Activated naive CD4-positive, alpha-beta T cell treated with Interleukin-2 at 50 U/mL for 16 hours (primary cell): Measurements from ENCODE around the gene CUX1.
"Not testable (repeated sequence)": the region's sequence is repeated elsewhere in the genome, so short reads cannot be mapped to it uniquely, and the experiment has no call there.

Experiments
- DNase-seq: peaks from one replicate; pipeline ENCODE4 v3.0.0-alpha.2; 2020

The CUX1 gene

GRCh38 chr7:101919363-101920115, 102.1 kb downstream of the CUX1 start:
- DNase-seq: no peak

GRCh38 chr7:101921061-101921460, 103.6 kb downstream of the CUX1 start:
- no peak for DNase-seq

GRCh38 chr7:101921546-101922489, 104.4 kb downstream of the CUX1 start:
- DNase-seq: not testable (repeated sequence)

- no peak for DNase-seq
Observed at GRCh38 chr7:101922631-101923601, 105.5 kb downstream of the CUX1 start.

GRCh38 chr7:101923602-101923985, 106.2 kb downstream of the CUX1 start:
- no peak for DNase-seq

GRCh38 chr7:101924171-101924570, 106.7 kb downstream of the CUX1 start:
- DNase-seq: no peak

- no peak for DNase-seq
Observed at GRCh38 chr7:101926265-101926664, 108.8 kb downstream of the CUX1 start.

- DNase-seq: no peak
Observed at GRCh38 chr7:101927389-101927788, 110.0 kb downstream of the CUX1 start.

- DNase-seq: no peak
Observed at GRCh38 chr7:101927802-101928201, 110.4 kb downstream of the CUX1 start.

- DNase-seq: no peak
Observed at GRCh38 chr7:101929256-101929655, 111.8 kb downstream of the CUX1 start.

GRCh38 chr7:101929911-101930310, 112.5 kb downstream of the CUX1 start:
- not testable (repeated sequence) for DNase-seq

- no peak for DNase-seq
Observed at GRCh38 chr7:101932083-101932482, 114.7 kb downstream of the CUX1 start.

- DNase-seq: no peak
Observed at GRCh38 chr7:101933028-101933427, 115.6 kb downstream of the CUX1 start.

GRCh38 chr7:101933688-101934121, 116.3 kb downstream of the CUX1 start:
- DNase-seq: no peak

- no peak for DNase-seq
Observed at GRCh38 chr7:101934618-101935017, 117.2 kb downstream of the CUX1 start.

- DNase-seq: no peak
Observed at GRCh38 chr7:101935521-101936141, 118.2 kb downstream of the CUX1 start.

- no peak for DNase-seq
Observed at GRCh38 chr7:101936223-101936610, 118.8 kb downstream of the CUX1 start.

- no peak for DNase-seq
Observed at GRCh38 chr7:101936611-101937231, 119.3 kb downstream of the CUX1 start.

GRCh38 chr7:101937717-101938514, 120.5 kb downstream of the CUX1 start:
- no peak for DNase-seq

GRCh38 chr7:101939136-101939695, 121.8 kb downstream of the CUX1 start:
- DNase-seq: no peak

- no peak for DNase-seq
Observed at GRCh38 chr7:101940151-101940550, 122.7 kb downstream of the CUX1 start.
